Measurements from ENCODE around the gene ACAD9. TPM values are rescaled to one million over a fixed set of nuclear protein-coding genes. Genes with fewer than 3 reads are reported as not detected.

The ACAD9 gene
- total RNA-seq, 4 donors from 2014 or later, result 32.4 to 44.0 (median 38.7) TPM

GRCh38 chr3:128906804-128907525 lies 27.5 kb downstream of the ACAD9 start:
- no peak for TF ChIP-seq POLR2AphosphoS5 (IDR thresholded peaks at IDR 0.05)
- TF ChIP-seq CTCF (IDR thresholded peaks at IDR 0.05), result no peak
- TF ChIP-seq EP300 (IDR thresholded peaks at IDR 0.05), result no peak
- no peak for TF ChIP-seq POLR2A (IDR thresholded peaks at IDR 0.05)
- Histone ChIP-seq H3K36me3 (peaks cover 0 to 100% of the 10 kb centered on the region in 2 donors), H3K4me3 (no peak overlapping the region), H3K4me1 (no peaks in the 10 kb centered on the region), H3K9me3 (no peaks in the 10 kb centered on the region), H3K27ac (no peak overlapping the region), H3K27me3 (no peaks in the 10 kb centered on the region)
- WGBS, 2 donors (ENCODE audit: low coverage in 1 of 2), result 57 to 88% methylated on average over 3 to 4 of the region's 7 CpGs
- no peak for ATAC-seq

- Histone ChIP-seq H3K4me1 (no peaks in the 10 kb centered on the region), H3K27ac (no peak overlapping the region), H3K27me3 (no peaks in the 10 kb centered on the region), H3K36me3 (peaks cover 0 to 100% of the 10 kb centered on the region in 2 donors), H3K9me3 (no peaks in the 10 kb centered on the region), H3K4me3 (no peak overlapping the region)
- 100% methylated on average over 7 of the region's 15 CpGs; no CpG with 5 or more reads in 1 of the 2 donors for WGBS, 2 donors (ENCODE audit: low coverage in 1 of 2)
- ATAC-seq, result no peak
- TF ChIP-seq POLR2A (IDR thresholded peaks at IDR 0.05), result no peak
- no peak for TF ChIP-seq POLR2AphosphoS5 (IDR thresholded peaks at IDR 0.05)
- TF ChIP-seq CTCF (IDR thresholded peaks at IDR 0.05), result no peak
- TF ChIP-seq EP300 (IDR thresholded peaks at IDR 0.05), result no peak
Observed at GRCh38 chr3:128907706-128908445, 28.5 kb downstream of the ACAD9 start.

GRCh38 chr3:128908951-128909350 lies 29.5 kb downstream of the ACAD9 start:
- Histone ChIP-seq H3K4me3 (no peak overlapping the region), H3K4me1 (no peaks in the 10 kb centered on the region), H3K27me3 (no peaks in the 10 kb centered on the region), H3K36me3 (peaks cover 0 to 100% of the 10 kb centered on the region in 2 donors), H3K27ac (no peak overlapping the region), H3K9me3 (no peaks in the 10 kb centered on the region)
- WGBS, 2 donors (ENCODE audit: low coverage in 1 of 2), result no CpG with 5 or more reads among the region's 6 CpGs
- no peak for ATAC-seq
- TF ChIP-seq POLR2A (IDR thresholded peaks at IDR 0.05) (no peak), POLR2AphosphoS5 (IDR thresholded peaks at IDR 0.05) (no peak), EP300 (IDR thresholded peaks at IDR 0.05) (no peak), CTCF (IDR thresholded peaks at IDR 0.05) (no peak)

- peaks cover 0 to 100% of the 10 kb centered on the region in 2 donors for H3K36me3 ChIP-seq
- ATAC-seq, result no peak
- WGBS, 2 donors (ENCODE audit: low coverage in 1 of 2), result no CpG with 5 or more reads among the region's 13 CpGs
Observed at GRCh38 chr3:128910006-128910405, 30.6 kb downstream of the ACAD9 start.

More at GRCh38 chr3:128910006-128910405, 30.6 kb downstream of the ACAD9 start:
- H3K27me3 ChIP-seq, result no peaks in the 10 kb centered on the region
- no peaks in the 10 kb centered on the region for H3K4me1 ChIP-seq
- no peak overlapping the region for H3K4me3 ChIP-seq
- TF ChIP-seq POLR2A (IDR thresholded peaks at IDR 0.05), result no peak
- no peak for TF ChIP-seq POLR2AphosphoS5 (IDR thresholded peaks at IDR 0.05)
- TF ChIP-seq EP300 (IDR thresholded peaks at IDR 0.05), result no peak
- TF ChIP-seq CTCF (IDR thresholded peaks at IDR 0.05), result no peak
- H3K9me3 ChIP-seq, result no peaks in the 10 kb centered on the region
- H3K27ac ChIP-seq, result no peak overlapping the region
